OCI-LY7 (cell line): ENCODE data around the gene DNER.

Source experiments
- CTCF ChIP-seq: fragments of 200-600 bp; sonication (generic); conservative IDR thresholded peaks from 2 replicates; pipeline ENCODE4 v1.5.1; 2014; ENCODE audit warnings: mild to moderate bottlenecking, antibody characterized with exemption, low read length, moderate library complexity, mixed read lengths
- EZH2phosphoT487 ChIP-seq: fragments of 200-600 bp; sonication (generic); IDR thresholded peaks from 2 replicates; pipeline ENCODE4 v1.6.1; 2018; ENCODE audit warnings: low read depth, borderline replicate concordance, mild to moderate bottlenecking, mixed run types, antibody characterized with exemption, low read length, moderate library complexity, mixed read lengths

GRCh38 chr2:229412686-229413085 is 301.7 kb downstream of the DNER start:
- TF ChIP-seq EZH2phosphoT487 (no peak), CTCF (no peak)
